Measurements from ENCODE around the gene MRPL17.

Gene MRPL17

DNA sequence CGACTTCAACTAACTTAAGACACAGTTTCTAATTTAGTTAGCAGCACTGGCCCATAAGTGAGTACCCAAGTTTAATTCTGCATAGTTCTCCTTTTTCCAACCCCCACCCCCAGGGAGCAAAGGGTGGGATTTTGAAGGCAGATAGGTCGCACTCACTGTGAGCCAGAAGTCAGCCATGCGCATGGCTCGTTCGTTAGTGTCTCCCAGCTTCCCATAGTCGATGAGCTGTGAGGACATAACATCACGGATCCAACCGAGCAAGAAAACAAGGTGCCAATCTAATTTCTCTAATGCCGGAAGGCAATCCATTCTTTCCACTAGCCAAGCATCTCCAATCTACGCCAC lies 577 bp downstream of the MRPL17 start:
- no peak for DNase-seq (ENCODE audit: low read depth in 3 of 3)

DNA sequence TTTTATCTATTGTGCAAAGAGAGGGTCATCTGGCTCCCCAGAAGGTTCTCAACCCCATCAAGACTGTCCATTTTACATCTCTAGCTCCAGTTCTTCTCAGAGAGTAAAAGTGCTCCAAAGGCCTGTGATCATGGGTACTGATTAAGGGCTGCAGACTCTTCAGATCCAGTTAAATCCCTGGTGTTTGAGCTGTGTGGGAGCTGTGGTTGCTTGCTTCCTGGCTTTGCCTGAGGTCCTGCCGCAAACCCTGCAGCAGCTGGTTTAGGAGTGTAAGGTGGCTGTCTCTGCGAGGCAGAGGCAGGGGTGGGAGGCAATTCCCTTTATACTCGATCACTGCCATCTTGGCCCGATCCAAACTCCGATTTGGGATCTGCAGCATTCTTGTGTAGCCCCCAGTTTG lies 1.2 kb downstream of the MRPL17 start:
- no peak for DNase-seq (ENCODE audit: low read depth in 3 of 3)

DNA sequence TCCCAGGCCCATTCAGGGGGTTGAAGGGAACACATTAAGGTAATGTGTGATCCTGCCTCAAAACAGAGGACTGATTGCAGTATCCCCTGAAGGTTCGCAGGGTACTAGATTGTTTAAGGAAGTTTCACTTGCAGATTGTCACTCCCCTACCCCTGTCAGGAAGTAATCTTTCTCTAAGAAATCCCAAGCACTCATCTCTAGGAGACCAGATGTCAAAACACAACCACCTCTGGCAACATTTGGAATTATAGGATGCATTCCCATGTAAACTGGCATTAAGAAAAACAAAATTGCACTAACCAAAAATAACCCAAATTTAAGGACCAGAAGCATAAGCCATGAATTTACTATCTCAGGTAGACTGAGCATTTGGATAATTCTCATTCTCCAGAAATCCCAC lies 1.6 kb downstream of the MRPL17 start:
- DNase-seq (ENCODE audit: low read depth in 3 of 3): no peak

DNA sequence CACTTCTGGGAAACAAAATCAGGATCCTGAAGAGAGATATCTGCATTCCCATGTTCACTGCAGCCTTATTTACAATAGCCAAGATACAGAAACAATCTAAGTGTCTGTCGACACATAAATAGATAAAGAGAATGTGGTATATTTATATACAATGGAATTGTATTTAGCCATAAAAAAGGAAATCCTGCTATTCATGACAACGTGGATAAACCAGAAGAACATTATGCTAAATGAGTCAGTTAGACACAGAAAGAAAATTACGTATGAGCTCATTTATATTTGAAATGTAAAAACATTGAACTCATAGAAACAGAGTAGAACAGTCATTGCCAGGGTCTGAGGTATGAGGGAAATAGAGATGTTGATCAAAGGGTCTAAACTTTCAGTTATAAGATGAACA lies 6.1 kb downstream of the MRPL17 start:
- no peak for DNase-seq (ENCODE audit: low read depth in 3 of 3)

DNA sequence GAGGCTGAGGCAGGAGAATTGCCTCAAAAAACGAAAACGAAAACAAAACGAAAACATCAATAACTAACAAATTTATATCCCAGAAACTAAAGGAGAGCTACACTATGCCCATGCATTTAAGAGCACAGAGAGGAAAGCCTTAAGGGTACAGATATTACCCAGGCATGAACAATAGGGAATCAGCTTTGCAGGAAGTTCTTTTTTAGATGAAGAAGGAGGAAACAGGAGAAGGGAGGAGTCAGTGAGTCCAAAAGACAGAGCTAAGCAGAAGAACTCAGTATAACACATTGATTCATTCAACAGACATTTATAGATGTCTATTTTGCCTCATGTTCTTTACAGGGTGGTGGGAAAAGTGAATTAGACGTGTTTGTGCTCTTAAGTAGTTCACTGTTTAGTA lies 8.3 kb downstream of the MRPL17 start:
- no peak for DNase-seq (ENCODE audit: low read depth in 3 of 3)

DNA sequence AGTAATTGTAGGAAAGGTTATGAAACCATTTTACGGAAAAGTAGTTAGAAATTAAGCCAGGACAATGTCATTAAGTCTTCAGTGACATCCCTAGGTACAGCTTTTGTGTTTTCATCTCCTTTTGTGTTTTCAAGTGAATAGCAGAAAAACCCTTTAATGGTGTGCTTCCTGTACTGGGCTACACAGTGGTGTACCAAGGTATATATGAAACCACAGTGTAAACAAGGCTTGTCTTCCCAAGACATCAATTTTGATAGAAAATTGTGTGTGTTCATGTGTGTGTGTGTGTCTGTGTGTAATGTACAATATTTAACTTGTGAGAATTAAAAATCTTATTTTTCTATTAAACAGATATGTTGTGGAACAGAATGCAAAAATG lies 8.9 kb downstream of the MRPL17 start:
- no peak for DNase-seq (ENCODE audit: low read depth in 3 of 3)

DNA sequence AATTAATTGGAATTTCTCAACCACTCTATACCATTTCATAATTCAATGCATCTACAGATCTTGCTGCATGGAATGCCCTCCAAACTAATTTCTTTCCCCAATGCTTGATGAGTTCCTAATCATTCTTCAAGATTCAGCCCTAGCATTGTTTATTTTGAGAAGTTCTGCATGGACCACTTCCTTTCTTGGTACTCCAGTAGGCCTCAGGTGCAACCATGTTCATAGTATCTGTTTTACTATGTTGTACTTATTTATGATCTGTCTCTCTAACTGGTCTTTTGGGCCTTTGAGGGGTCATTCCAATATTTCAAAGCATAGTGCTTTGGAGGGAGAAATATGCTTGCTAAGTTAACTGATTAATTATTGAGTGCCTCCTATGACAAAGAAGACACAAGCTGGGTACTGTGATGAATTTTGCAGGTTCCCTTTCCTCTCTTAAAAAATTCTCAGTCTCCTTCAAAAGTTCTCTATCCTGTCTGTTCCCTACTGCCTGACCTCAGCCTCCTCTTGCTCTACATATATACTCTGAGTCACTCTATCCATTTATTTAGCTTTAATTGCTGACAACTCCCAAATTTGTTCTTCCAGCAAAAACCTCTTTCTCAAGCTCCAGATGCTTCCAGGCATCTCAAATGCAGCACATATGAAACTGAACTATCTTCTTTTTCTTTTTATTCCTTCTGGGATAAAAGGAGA lies 9.5 kb downstream of the MRPL17 start:
- DNase-seq (ENCODE audit: low read depth in 3 of 3): no peak

DNA sequence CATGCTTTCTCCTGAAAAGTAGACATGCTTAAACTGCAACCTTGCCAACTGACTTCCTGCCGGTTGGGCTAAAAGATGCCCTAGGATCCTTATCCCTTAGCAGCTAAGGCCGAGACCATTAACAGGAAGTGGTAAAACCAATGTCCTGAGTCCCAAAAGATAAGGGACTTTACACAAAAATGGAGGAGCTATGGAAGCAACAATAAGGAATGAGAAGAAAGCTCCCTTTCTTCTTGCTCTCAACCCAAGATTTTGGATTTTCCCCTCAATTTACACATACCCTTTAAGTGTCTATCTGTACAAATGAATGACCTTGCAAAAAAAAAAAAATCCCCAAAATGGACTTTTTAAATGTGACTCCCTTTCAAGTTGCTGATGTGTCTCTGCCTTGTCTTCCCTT lies 11.1 kb downstream of the MRPL17 start:
- DNase-seq (ENCODE audit: low read depth in 3 of 3): no peak

DNA sequence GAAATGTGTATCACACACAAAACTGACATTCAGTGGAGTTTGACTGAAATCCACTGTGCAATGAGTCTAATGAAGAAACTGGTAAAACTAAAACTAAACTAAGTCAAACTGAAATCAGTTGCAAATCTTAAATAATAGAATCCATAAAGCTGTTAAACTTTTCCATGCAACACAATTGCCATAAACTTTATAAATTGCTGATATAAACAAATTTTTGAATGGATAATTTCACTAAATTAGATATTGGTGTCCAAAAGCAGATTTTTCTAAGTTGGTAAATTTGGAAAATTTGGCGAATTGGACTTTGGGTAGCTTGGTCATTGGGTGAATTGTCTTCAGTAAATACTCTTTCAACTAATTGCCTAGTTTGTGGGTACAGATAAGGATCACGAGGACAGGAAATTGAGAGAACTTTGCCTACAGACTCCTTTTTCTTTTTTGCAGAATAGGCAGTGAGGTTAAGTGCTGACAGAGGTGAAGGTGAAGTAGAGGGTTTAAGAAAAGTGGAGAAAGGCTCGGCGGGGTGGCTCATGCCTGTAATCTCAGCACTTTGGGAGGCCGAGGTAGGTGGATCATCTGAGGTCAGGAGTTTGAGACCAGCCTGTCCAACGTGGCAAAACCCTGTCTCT lies 12.8 kb downstream of the MRPL17 start:
- no peak for DNase-seq (ENCODE audit: low read depth in 3 of 3)

DNA sequence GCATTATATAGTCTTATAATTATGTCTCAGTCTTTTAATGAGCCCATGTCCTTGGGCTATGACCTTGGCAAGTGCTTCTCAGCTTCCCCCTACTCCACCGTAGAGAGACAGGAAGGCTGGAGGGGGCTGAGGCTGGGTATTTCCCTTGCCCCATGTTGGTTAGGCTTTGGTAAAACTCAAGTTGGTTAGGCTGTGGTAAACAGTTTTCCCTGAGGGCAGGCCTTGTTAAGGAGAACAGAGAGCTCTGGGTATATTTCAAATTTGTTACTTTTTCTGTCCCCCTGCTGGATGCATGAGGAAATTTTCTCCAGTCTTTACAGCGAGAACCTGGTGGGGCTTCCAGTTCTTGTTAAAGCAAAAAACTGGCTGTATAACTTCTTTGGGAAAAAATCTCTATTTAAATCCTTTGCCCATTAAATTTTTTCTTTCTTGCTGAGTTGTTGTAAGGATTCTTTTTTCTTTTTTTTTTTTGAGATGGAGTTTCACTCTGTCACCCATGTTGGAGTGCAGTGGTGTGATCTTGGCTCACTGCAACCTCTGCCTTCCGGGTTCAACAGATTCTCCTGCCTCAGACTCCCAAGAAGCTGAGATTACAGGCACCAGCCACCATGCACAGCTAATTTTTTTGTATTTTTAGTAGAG lies 15.3 kb downstream of the MRPL17 start:
- no peak for DNase-seq (ENCODE audit: low read depth in 3 of 3)

DNA sequence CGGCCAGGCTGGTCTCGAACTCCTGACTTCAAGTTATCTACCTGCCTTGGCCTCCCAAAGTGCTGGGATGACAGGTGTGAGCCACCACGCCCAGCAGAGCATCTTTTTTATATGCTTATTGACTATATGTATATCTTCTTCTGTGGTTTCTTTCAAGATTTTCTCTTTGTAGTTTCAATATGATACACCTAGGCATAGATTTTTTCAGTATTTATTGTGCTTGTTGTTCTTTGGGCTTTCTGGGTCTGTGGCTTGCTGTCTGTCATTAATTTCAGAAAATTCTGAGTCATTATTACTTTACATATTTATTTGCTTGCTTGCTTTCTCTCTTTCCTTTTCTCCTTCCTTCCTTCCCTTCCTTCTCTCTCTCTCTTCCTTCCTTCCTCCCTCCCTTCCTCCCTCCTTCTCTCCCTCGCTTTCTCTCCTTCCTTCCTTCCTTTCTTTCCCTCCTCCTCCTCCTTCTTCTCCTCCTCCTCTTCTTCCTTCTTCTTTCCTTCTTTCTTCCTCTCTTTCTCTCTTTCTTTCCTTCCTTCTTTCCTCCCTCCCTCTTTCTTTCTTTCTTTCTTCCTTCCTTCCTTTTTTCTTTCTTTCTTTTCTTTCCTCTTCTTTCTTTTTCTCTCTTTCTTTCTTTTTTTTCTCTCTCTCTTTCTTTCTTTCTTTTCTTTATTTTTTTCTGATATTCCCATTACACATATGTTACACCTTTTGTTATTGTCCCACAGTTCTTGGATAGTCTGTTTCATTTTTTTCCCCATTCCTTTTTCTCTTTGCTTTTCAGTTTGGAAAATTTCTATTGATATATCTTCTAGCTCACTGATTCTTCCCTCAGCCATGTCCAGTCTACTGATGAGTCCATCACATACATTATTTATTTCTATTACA lies 16.6 kb downstream of the MRPL17 start:
- DNase-seq (ENCODE audit: low read depth in 3 of 3): no peak

DNA sequence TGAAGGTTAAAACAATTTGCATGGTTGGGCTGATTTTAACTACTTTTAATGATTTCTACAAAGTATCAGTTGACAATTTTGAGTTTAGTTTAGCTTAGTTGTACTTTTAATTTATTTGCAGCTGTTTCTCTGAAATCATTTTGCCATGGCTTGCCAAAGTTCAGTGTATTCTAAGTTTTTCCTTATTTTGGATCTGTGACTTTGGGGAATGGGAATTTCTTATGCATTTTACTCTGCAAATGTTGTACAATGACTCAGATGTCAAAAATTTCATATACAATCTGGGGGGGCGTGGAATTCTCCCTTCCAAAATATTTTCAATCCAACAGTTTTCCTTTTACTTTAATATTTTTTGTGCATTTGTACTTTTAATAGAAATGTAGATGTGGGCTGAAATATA lies 18.6 kb downstream of the MRPL17 start:
- DNase-seq (ENCODE audit: low read depth in 3 of 3): no peak

DNA sequence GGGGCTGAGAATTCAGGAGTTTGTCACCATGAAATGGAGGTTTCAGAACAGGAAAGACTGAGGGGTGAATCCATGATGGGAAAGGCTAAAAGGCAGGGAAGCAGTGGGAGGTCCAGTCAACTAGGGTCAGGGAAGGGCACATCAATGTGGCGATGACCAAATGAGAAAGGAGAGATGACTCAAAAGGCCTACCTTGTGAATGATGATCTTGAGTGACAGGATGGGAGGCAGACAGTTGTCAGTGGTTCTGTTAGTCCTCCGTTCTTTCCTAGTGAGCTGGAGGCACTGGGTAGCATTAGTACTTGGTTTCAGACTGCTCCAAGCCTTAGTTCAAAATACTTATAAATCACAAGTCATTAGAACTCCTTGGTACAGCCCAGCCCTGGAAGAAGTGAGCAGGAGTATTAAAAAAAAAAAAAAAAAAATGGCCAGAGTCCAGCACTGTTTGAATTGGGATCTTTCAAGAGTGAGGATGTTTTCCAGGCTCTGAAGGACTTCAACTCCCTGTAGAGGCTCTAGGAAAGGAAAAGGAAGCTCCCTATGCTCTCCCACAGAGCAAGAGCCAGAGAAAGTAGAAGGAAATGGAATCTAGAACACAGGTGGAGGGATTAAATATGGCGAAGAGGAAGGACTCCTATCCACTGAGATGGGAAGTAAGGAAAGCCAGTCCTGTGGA lies 19.2 kb downstream of the MRPL17 start:
- DNase-seq (ENCODE audit: low read depth in 3 of 3): no peak

DNA sequence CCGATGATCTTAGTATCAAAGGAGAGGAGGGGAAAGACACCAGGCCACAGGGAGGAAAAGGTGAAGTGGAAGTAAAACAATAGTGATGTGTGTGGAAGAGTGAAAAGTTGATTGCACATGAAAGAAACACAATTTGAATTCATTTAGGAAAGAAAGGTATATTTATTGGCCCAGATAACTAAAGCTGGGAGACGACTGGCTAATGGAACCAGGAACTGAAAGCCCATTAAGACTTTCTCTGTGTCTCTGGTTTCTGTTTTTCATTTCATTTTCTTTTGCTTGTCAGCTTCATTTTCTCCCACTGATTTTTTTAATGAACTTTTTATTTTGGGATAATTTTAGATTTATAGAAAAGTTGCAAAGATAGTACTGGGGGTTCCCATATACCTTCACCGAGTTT lies 22.4 kb downstream of the MRPL17 start:
- no peak for DNase-seq (ENCODE audit: low read depth in 3 of 3)

DNA sequence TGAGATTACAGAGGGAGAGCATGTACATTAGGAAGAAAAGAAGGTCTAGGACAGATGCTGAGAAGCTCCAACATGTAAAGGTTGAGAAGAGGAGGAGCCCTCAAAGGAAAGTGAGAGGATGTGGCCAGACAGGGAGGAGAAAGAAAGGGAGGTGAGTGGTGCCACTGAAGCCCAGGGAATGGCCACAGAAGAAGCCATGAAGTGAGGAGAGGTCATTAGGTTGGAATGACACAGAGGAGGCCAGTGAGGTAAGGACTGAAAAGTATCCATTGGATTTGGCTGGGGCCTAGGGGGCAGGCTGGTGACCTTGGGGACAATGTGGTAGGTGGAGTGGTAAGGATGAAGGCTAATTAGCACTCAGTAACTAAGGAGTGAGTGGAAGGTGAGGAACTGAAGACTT lies 24.5 kb downstream of the MRPL17 start:
- no peak for DNase-seq (ENCODE audit: low read depth in 3 of 3)

DNA sequence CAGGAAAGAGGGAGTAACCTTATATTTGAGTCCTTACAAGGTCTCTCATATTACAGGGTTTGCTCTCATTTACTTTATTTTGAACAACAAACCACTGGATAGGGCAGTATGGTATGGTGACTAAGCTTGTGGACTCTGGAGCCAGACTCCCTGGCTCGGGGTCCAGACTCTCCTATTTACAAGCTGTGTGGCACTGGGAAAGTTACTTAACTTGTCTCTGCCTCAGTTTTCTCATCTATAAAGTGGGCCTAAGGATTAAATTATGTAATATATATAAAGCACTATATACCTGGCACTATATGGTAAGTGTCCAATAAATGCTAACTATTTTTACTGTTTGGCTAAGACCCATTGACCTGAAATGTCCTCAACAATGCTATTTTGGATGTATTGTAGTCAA lies 25.8 kb downstream of the MRPL17 start:
- DNase-seq (ENCODE audit: low read depth in 3 of 3): no peak

DNA sequence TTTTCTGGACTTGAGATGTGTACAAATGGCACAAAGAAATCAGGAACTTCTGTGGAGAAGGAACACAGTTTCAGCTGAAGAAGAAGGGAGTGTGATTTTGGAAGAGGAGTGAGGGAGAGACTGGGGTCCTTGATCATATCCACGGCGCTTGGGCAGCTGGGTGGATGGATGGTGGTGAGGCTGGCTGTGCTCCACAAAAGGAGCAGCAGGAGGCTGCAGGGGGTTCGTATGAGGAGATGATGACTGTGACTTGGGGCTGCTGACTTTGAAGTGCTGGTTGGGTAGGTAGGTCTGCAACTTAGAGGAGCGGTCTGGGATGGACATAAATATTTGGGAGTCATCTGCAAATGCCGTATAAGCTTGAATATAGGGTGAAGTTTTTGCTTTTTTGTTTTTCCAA lies 26.2 kb downstream of the MRPL17 start:
- no peak for DNase-seq (ENCODE audit: low read depth in 3 of 3)

DNA sequence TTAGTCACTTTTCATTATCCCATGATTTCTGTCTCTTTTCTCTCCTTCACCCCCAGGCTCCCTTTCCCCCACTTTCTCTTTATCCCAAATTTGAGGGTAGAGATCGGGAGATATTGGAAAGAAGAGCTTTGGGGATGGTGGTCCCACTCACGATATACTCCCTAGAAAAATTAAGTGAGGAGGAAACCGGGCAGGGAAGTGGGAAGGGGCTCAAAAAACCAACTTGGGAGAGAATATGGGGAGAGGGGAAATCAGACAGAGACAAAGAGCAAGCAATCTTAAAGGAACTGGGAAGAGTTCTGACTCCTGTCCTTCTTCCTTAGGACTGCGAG lies 26.6 kb downstream of the MRPL17 start:
- DNase-seq (ENCODE audit: low read depth in 3 of 3): no peak

DNA sequence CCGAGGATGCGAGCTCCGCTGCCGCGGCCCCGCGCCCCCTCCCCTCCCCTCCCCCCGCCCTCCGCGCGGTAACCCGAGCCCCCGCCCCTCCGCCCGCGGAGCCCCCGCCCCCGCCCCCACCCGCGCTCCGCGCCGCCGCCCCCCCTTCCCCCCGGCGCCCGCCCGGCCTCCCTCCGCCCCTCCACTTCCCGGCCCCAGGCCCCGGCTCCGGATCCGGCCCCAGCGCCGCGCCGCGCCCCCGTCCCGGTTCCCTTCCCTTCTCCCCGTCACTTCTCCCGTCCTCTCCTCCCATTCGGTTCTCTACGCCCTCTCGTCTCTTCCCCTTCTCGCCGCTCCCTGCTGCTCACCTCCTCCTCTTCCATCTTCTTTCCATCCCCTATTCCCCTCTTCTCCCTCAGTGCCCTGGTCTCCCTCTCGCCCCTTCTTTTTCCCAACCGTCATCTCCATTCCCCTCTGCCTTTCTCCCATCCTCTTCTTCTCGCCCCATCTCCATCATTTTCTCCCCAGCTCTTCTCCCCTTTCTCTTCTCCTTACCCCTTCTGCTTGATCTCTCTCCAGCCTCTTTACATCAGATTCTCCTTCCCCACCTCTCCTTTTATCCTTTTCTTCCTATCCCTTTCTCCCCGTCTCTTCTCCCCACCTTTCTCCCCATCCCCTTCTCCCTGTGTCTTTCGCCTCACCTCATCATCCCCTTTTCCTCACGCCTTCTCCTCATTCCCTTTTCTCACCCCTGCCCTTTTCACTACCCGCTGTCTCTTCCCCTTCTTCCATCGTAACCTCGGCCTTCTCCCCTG lies 27.2 kb downstream of the MRPL17 start, which contains the start of gene DCHS1:
TSS of gene DCHS1 (minus strand) at position 20 of the 794 bp plus-strand sequence. CDS start 14,196 bp downstream, outside the sequence.
- DNase-seq (ENCODE audit: low read depth in 3 of 3): no peak

DNA sequence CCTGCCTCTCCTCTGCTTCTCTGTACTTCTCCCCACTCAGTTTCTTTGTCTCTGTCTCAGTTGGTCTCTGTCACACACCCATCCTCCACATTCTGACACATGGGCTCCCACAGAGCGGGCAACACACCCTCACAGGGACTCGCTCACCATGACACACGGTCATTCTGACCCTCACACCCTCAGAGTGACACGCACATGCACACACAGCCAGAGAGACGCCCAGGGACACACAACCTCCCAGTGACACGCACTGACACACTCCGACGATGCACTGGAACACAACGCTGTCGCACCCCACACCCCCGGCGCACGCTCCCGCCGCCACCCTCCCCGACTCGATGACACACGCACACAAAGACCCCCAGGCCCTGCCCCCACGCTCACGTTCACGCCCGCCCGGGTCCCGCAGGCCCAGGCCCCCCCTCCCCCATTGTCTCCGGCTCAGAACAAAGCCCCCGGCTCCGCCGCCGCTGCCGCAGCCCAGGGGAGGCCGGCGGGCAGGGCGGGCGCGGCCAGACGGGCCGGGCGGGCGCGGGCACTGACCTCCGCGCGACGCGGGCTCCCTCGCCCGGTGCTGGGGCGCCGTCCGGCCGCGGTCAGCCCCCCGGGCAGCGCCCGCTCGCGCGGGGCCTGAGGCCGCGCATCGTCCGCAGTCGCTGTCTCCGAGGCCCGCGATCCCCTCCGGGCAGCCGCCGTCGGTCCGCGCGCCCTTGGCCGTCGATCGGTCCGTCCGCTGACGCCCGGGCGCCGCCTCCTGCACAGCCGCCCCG lies 27.9 kb downstream of the MRPL17 start:
- DNase-seq (ENCODE audit: low read depth in 3 of 3): no peak

All from stimulated activated CD4-positive, alpha-beta T cell treated with anti-CD3 and anti-CD28 coated beads, TNF-alpha, amount 100 ng/mL, for 48 hours (primary cell).